ENCODE measurements around the gene S100A16.

S100A16 gene

GRCh38 chr1:153606194-153606593, 6.7 kb downstream of the S100A16 start:
- Histone ChIP-seq H3K23ac (ENCODE audit: low read depth, low read length, poor library complexity) (no peak overlapping the region), H4K8ac (ENCODE audit: low read depth, low read length) (no peak overlapping the region), H3K9ac (ENCODE audit: low read depth, low read length, poor library complexity) (no peak overlapping the region), H3K4me3 (ENCODE audit: low read length in 2 of 2) (no peak overlapping the region), H3K14ac (ENCODE audit: low read length) (no peak overlapping the region), H3K79me1 (ENCODE audit: low read depth, low read length) (no peaks in the 10 kb centered on the region), H3K4ac (ENCODE audit: low read length) (no peak overlapping the region), H3K36me3 (replicated peaks in 1 of 2; ENCODE audit: control insufficient read depth in 2 of 2, insufficient read depth in 2 of 2, low read length in 2 of 2) (no peaks in the 10 kb centered on the region), H3K4me1 (ENCODE audit: control insufficient read depth in 2 of 2, insufficient read depth in 1 of 2, low read depth in 1 of 2, low read length in 2 of 2) (peaks cover 12 to 17% of the 10 kb centered on the region in 2 donors), H3K27me3 (ENCODE audit: control insufficient read depth in 3 of 3, insufficient read depth in 3 of 3, low read depth in 1 of 3, low read length in 3 of 3) (no peaks in the 10 kb centered on the region), H2BK12ac (ENCODE audit: low read length) (no peak overlapping the region), H2AK5ac (ENCODE audit: low read depth, low read length) (no peak overlapping the region), H2BK5ac (ENCODE audit: low read length) (no peak overlapping the region), H3K4me2 (ENCODE audit: insufficient read depth, low read length, poor library complexity, severe bottlenecking) (no peak overlapping the region), H2AFZ (ENCODE audit: low read length) (no peak overlapping the region), H3K18ac (ENCODE audit: low read length) (no peak overlapping the region), H2BK15ac (ENCODE audit: low read length) (no peak overlapping the region), H3K27ac (replicated peaks; ENCODE audit: low read length) (no peak overlapping the region), H3K9me3 (replicated peaks in 1 of 2; ENCODE audit: control insufficient read depth in 2 of 2, insufficient read depth in 1 of 2, low read depth in 1 of 2, low read length in 2 of 2) (no peaks in the 10 kb centered on the region), H4K91ac (ENCODE audit: low read depth, low read length, poor library complexity) (no peak overlapping the region), H2BK120ac (ENCODE audit: low read depth, low read length) (no peak overlapping the region)
- DNase-seq (ENCODE audit: low spot score): no peak
- no CpG with 5 or more reads among the region's 11 CpGs for WGBS, 2 donors (ENCODE audit: extremely low coverage in 2 of 2, insufficient read length in 2 of 2, insufficient replicate concordance in 1 of 2)

GRCh38 chr1:153602749-153603148, 10.2 kb downstream of the S100A16 start:
- H3K9ac ChIP-seq (ENCODE audit: low read depth, low read length, poor library complexity): no peak overlapping the region
- no peak overlapping the region for H3K23ac ChIP-seq (ENCODE audit: low read depth, low read length, poor library complexity)
- H3K18ac ChIP-seq (ENCODE audit: low read length): no peak overlapping the region
- H2AK5ac ChIP-seq (ENCODE audit: low read depth, low read length): no peak overlapping the region
- WGBS, 2 donors (ENCODE audit: extremely low coverage in 2 of 2, insufficient read length in 2 of 2, insufficient replicate concordance in 1 of 2): no CpG with 5 or more reads among the region's 6 CpGs
- H3K4ac ChIP-seq (ENCODE audit: low read length): no peak overlapping the region
- DNase-seq (ENCODE audit: low spot score): no peak
- H4K91ac ChIP-seq (ENCODE audit: low read depth, low read length, poor library complexity): no peak overlapping the region
- H3K14ac ChIP-seq (ENCODE audit: low read length): no peak overlapping the region
- H3K9me3 ChIP-seq (replicated peaks in 1 of 2; ENCODE audit: control insufficient read depth in 2 of 2, insufficient read depth in 1 of 2, low read depth in 1 of 2, low read length in 2 of 2): peaks cover 0 to 2% of the 10 kb centered on the region in 2 donors
- no peaks in the 10 kb centered on the region for H3K36me3 ChIP-seq (replicated peaks in 1 of 2; ENCODE audit: control insufficient read depth in 2 of 2, insufficient read depth in 2 of 2, low read length in 2 of 2)
- H2BK5ac ChIP-seq (ENCODE audit: low read length): no peak overlapping the region
- no peak overlapping the region for H2BK12ac ChIP-seq (ENCODE audit: low read length)
- no peak overlapping the region for H3K27ac ChIP-seq (replicated peaks; ENCODE audit: low read length)
- no peak overlapping the region for H3K4me3 ChIP-seq (ENCODE audit: low read length in 2 of 2)
- H3K4me1 ChIP-seq (ENCODE audit: control insufficient read depth in 2 of 2, insufficient read depth in 1 of 2, low read depth in 1 of 2, low read length in 2 of 2): peaks cover 1 to 7% of the 10 kb centered on the region in 2 donors
- H3K79me1 ChIP-seq (ENCODE audit: low read depth, low read length): no peaks in the 10 kb centered on the region
- no peak overlapping the region for H2AFZ ChIP-seq (ENCODE audit: low read length)
- no peaks in the 10 kb centered on the region for H3K27me3 ChIP-seq (ENCODE audit: control insufficient read depth in 3 of 3, insufficient read depth in 3 of 3, low read depth in 1 of 3, low read length in 3 of 3)
- H2BK15ac ChIP-seq (ENCODE audit: low read length): no peak overlapping the region
- H3K4me2 ChIP-seq (ENCODE audit: insufficient read depth, low read length, poor library complexity, severe bottlenecking): no peak overlapping the region
- H4K8ac ChIP-seq (ENCODE audit: low read depth, low read length): no peak overlapping the region
- H2BK120ac ChIP-seq (ENCODE audit: low read depth, low read length): no peak overlapping the region

GRCh38 chr1:153599847-153600246, 13.1 kb downstream of the S100A16 start:
- Histone ChIP-seq H3K27ac (replicated peaks; ENCODE audit: low read length) (no peak overlapping the region), H3K9ac (ENCODE audit: low read depth, low read length, poor library complexity) (no peak overlapping the region)

GRCh38 chr1:153598309-153599172, 14.4 kb downstream of the S100A16 start:
- Histone ChIP-seq H3K4me1 (ENCODE audit: control insufficient read depth in 2 of 2, insufficient read depth in 1 of 2, low read depth in 1 of 2, low read length in 2 of 2) (peaks cover 0 to 7% of the 10 kb centered on the region in 2 donors), H3K9me3 (replicated peaks in 1 of 2; ENCODE audit: control insufficient read depth in 2 of 2, insufficient read depth in 1 of 2, low read depth in 1 of 2, low read length in 2 of 2) (peaks cover 0 to 2% of the 10 kb centered on the region in 2 donors), H4K8ac (ENCODE audit: low read depth, low read length) (no peak overlapping the region), H3K4me3 (ENCODE audit: low read length in 2 of 2) (no peak overlapping the region), H2AK5ac (ENCODE audit: low read depth, low read length) (no peak overlapping the region), H2BK15ac (ENCODE audit: low read length) (no peak overlapping the region), H2AFZ (ENCODE audit: low read length) (peak overlapping the region; percentile 78), H3K4ac (ENCODE audit: low read length) (no peak overlapping the region), H3K4me2 (ENCODE audit: insufficient read depth, low read length, poor library complexity, severe bottlenecking) (no peak overlapping the region), H2BK5ac (ENCODE audit: low read length) (no peak overlapping the region), H4K91ac (ENCODE audit: low read depth, low read length, poor library complexity) (no peak overlapping the region), H3K79me1 (ENCODE audit: low read depth, low read length) (no peaks in the 10 kb centered on the region), H3K18ac (ENCODE audit: low read length) (no peak overlapping the region), H3K14ac (ENCODE audit: low read length) (no peak overlapping the region), H3K27me3 (ENCODE audit: control insufficient read depth in 3 of 3, insufficient read depth in 3 of 3, low read depth in 1 of 3, low read length in 3 of 3) (no peaks in the 10 kb centered on the region), H3K36me3 (replicated peaks in 1 of 2; ENCODE audit: control insufficient read depth in 2 of 2, insufficient read depth in 2 of 2, low read length in 2 of 2) (no peaks in the 10 kb centered on the region), H3K9ac (ENCODE audit: low read depth, low read length, poor library complexity) (no peak overlapping the region), H2BK120ac (ENCODE audit: low read depth, low read length) (no peak overlapping the region), H2BK12ac (ENCODE audit: low read length) (no peak overlapping the region), H3K27ac (replicated peaks; ENCODE audit: low read length) (no peak overlapping the region), H3K23ac (ENCODE audit: low read depth, low read length, poor library complexity) (no peak overlapping the region)
- no peak for DNase-seq (ENCODE audit: low spot score)
- no CpG with 5 or more reads among the region's 7 CpGs for WGBS, 2 donors (ENCODE audit: extremely low coverage in 2 of 2, insufficient read length in 2 of 2, insufficient replicate concordance in 1 of 2)

More at GRCh38 chr1:153599847-153600246, 13.1 kb downstream of the S100A16 start:
- Histone ChIP-seq H3K4me1 (ENCODE audit: control insufficient read depth in 2 of 2, insufficient read depth in 1 of 2, low read depth in 1 of 2, low read length in 2 of 2) (peaks cover 0 to 7% of the 10 kb centered on the region in 2 donors), H2BK12ac (ENCODE audit: low read length) (no peak overlapping the region), H4K91ac (ENCODE audit: low read depth, low read length, poor library complexity) (no peak overlapping the region), H3K23ac (ENCODE audit: low read depth, low read length, poor library complexity) (no peak overlapping the region), H2BK5ac (ENCODE audit: low read length) (no peak overlapping the region), H2AK5ac (ENCODE audit: low read depth, low read length) (no peak overlapping the region), H3K18ac (ENCODE audit: low read length) (no peak overlapping the region), H3K4ac (ENCODE audit: low read length) (no peak overlapping the region), H3K4me3 (ENCODE audit: low read length in 2 of 2) (no peak overlapping the region), H2BK15ac (ENCODE audit: low read length) (no peak overlapping the region), H3K9me3 (replicated peaks in 1 of 2; ENCODE audit: control insufficient read depth in 2 of 2, insufficient read depth in 1 of 2, low read depth in 1 of 2, low read length in 2 of 2) (peaks cover 0 to 2% of the 10 kb centered on the region in 2 donors), H2AFZ (ENCODE audit: low read length) (no peak overlapping the region), H3K14ac (ENCODE audit: low read length) (no peak overlapping the region), H2BK120ac (ENCODE audit: low read depth, low read length) (no peak overlapping the region), H3K4me2 (ENCODE audit: insufficient read depth, low read length, poor library complexity, severe bottlenecking) (no peak overlapping the region), H3K36me3 (replicated peaks in 1 of 2; ENCODE audit: control insufficient read depth in 2 of 2, insufficient read depth in 2 of 2, low read length in 2 of 2) (no peaks in the 10 kb centered on the region), H4K8ac (ENCODE audit: low read depth, low read length) (no peak overlapping the region), H3K27me3 (ENCODE audit: control insufficient read depth in 3 of 3, insufficient read depth in 3 of 3, low read depth in 1 of 3, low read length in 3 of 3) (no peaks in the 10 kb centered on the region), H3K79me1 (ENCODE audit: low read depth, low read length) (no peaks in the 10 kb centered on the region)
- DNase-seq (ENCODE audit: low spot score): no peak
- WGBS, 2 donors (ENCODE audit: extremely low coverage in 2 of 2, insufficient read length in 2 of 2, insufficient replicate concordance in 1 of 2): no CpG with 5 or more reads among the region's 7 CpGs

All from neuronal stem cell (in vitro differentiated cells).